ENCODE measurements around the gene TOR1A. TPM values are rescaled to one million over a fixed set of nuclear protein-coding genes. Genes with fewer than 3 reads are reported as not detected.
A peak's percentile ranks its signal among the peaks of the same experiment; 100 is the strongest.

Gene TOR1A
- total RNA-seq, 1 donor from 2014 or later = 45.3 TPM

DNA sequence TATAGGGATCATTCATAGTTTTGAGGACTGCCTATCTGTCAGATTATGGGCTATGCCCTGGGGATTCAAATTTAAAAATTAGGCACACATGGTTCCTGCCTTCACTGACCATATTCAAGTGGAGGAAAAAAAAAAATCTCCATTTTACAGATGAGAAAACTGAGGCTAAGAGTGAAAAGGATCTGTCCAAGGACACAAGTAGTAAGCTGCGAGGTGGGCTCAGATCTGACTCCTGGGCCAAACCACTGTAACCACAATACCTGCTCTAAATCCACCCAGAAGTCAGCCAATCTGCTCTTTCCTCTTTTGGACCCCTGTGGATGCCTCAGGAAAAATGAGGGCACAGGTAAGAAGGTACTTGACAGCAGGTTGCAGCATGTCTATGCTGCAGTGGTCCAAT is 2.8 kb upstream of the TOR1A start:
- H3K27ac Mint-ChIP-seq (ENCODE audit: unreplicated experiment) = no peak overlapping the region
- H3K4me1 Mint-ChIP-seq (ENCODE audit: low read depth) = peaks cover 11% of the 10 kb centered on the region
- DNase-seq (ENCODE audit: low spot score) = no peak
- TF ChIP-seq, protein P1, sequence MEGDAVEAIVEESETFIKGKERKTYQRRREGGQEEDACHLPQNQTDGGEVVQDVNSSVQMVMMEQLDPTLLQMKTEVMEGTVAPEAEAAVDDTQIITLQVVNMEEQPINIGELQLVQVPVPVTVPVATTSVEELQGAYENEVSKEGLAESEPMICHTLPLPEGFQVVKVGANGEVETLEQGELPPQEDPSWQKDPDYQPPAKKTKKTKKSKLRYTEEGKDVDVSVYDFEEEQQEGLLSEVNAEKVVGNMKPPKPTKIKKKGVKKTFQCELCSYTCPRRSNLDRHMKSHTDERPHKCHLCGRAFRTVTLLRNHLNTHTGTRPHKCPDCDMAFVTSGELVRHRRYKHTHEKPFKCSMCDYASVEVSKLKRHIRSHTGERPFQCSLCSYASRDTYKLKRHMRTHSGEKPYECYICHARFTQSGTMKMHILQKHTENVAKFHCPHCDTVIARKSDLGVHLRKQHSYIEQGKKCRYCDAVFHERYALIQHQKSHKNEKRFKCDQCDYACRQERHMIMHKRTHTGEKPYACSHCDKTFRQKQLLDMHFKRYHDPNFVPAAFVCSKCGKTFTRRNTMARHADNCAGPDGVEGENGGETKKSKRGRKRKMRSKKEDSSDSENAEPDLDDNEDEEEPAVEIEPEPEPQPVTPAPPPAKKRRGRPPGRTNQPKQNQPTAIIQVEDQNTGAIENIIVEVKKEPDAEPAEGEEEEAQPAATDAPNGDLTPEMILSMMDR (IDR thresholded peaks at IDR 0.05) = no peak
- no peaks in the 10 kb centered on the region for H3K9me3 Mint-ChIP-seq (ENCODE audit: low read depth)
- H3K4me3 Mint-ChIP-seq (ENCODE audit: unreplicated experiment) = no peak overlapping the region
- H3K27me3 Mint-ChIP-seq (ENCODE audit: low read depth) = no peaks in the 10 kb centered on the region
- H3K36me3 Mint-ChIP-seq (ENCODE audit: low read depth) = peaks cover 9% of the 10 kb centered on the region

- TF ChIP-seq, protein P1 (IDR thresholded peaks at IDR 0.05) = no peak
- no peak overlapping the region for H3K4me3 Mint-ChIP-seq (ENCODE audit: unreplicated experiment)
- H3K9me3 Mint-ChIP-seq (ENCODE audit: low read depth) = no peaks in the 10 kb centered on the region
- peaks cover 9% of the 10 kb centered on the region for H3K36me3 Mint-ChIP-seq (ENCODE audit: low read depth)
- H3K27me3 Mint-ChIP-seq (ENCODE audit: low read depth) = no peaks in the 10 kb centered on the region
- H3K27ac Mint-ChIP-seq (ENCODE audit: unreplicated experiment) = no peak overlapping the region
- H3K4me1 Mint-ChIP-seq (ENCODE audit: low read depth) = peaks cover 11% of the 10 kb centered on the region
- DNase-seq (ENCODE audit: low spot score) = no peak
Observed at GRCh38 chr9:129826344-129826743, 2.4 kb upstream of the TOR1A start.

DNA sequence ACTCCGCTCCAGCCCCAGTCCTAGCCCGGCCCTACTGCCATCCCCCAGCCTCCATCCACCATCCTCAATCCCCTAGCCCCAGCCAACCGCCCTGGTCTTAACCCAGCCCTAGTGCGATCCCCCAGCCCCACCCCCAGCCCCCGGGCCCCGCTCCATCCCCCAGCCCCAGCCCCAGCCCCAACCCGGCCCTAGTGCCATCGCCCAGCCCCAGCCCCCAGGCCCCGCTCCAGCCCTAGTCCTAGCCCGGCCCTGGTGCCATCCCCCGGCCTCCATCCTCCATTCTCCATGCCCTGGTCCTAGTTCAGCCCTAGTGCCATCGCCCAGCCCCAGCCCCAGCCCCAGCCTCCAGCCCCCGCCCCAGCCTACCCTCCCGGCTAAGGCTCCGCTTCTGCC is 398 bp downstream of the TOR1A start:
- Mint-ChIP-seq H3K27ac (ENCODE audit: unreplicated experiment) (peak overlapping the region; percentile 65), H3K36me3 (ENCODE audit: low read depth) (peaks cover 5% of the 10 kb centered on the region), H3K9me3 (ENCODE audit: low read depth) (no peaks in the 10 kb centered on the region), H3K4me1 (ENCODE audit: low read depth) (peaks cover 11% of the 10 kb centered on the region), H3K27me3 (ENCODE audit: low read depth) (no peaks in the 10 kb centered on the region), H3K4me3 (ENCODE audit: unreplicated experiment) (peak overlapping the region; percentile 82)
- TF ChIP-seq, protein P1 (IDR thresholded peaks at IDR 0.05) = no peak
- no peak for DNase-seq (ENCODE audit: low spot score)

GRCh38 chr9:129822898-129823541 is 916 bp downstream of the TOR1A start:
- Mint-ChIP-seq H3K4me3 (ENCODE audit: unreplicated experiment) (peak overlapping the region; percentile 82), H3K27me3 (ENCODE audit: low read depth) (no peaks in the 10 kb centered on the region), H3K9me3 (ENCODE audit: low read depth) (no peaks in the 10 kb centered on the region), H3K27ac (ENCODE audit: unreplicated experiment) (peak overlapping the region; percentile 76), H3K4me1 (ENCODE audit: low read depth) (peaks cover 11% of the 10 kb centered on the region), H3K36me3 (ENCODE audit: low read depth) (peaks cover 8% of the 10 kb centered on the region)
- no peak for DNase-seq (ENCODE audit: low spot score)
- TF ChIP-seq, protein P1 (IDR thresholded peaks at IDR 0.05) = no peak

GRCh38 chr9:129816501-129817435 is 7.2 kb downstream of the TOR1A start:
- Mint-ChIP-seq H3K36me3 (ENCODE audit: low read depth) (peaks cover 14% of the 10 kb centered on the region), H3K27me3 (ENCODE audit: low read depth) (no peaks in the 10 kb centered on the region), H3K4me3 (ENCODE audit: unreplicated experiment) (no peak overlapping the region), H3K9me3 (ENCODE audit: low read depth) (no peaks in the 10 kb centered on the region), H3K27ac (ENCODE audit: unreplicated experiment) (no peak overlapping the region), H3K4me1 (ENCODE audit: low read depth) (peaks cover 15% of the 10 kb centered on the region)
- no peak for DNase-seq (ENCODE audit: low spot score)
- TF ChIP-seq, protein P1 (IDR thresholded peaks at IDR 0.05) = no peak
